PC-9 (cell line): ENCODE results near the gene RTKN2.

Experiments used
- EZH2 ChIP-seq: fragments of 200-600 bp; sonication (generic); IDR thresholded peaks from 2 replicates; pipeline ENCODE4 v1.8.0; 2017; ENCODE audit warnings: antibody characterized with exemption, low read depth
- TF ChIP-seq, protein P1 (sequence below): fragments of 200-600 bp; sonication (generic); conservative IDR thresholded peaks from 2 replicates; pipeline ENCODE4 v1.6.1; 2017; ENCODE audit warnings: mixed run types, antibody characterized with exemption, mild to moderate bottlenecking, moderate library complexity

DNA sequence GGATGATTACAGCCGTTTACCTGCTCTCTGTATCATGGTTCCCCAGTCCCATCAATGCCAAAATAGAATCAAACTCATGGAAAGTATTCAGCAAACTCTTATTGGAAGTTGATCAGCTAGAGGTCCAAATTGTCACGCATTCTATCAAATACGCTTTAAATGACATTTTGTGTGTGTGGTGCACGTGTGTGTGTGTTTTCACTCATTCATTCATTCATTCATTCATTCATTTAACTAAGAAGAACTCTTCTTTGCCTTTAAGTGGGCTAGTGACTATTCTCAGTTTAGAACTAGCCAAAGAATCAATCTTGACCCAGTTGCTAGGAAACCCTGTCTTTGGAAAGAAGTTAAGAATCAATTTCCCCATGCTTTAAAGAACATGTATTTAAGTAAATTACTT is 102.8 kb downstream of the RTKN2 start:
- TF ChIP-seq, protein P1, sequence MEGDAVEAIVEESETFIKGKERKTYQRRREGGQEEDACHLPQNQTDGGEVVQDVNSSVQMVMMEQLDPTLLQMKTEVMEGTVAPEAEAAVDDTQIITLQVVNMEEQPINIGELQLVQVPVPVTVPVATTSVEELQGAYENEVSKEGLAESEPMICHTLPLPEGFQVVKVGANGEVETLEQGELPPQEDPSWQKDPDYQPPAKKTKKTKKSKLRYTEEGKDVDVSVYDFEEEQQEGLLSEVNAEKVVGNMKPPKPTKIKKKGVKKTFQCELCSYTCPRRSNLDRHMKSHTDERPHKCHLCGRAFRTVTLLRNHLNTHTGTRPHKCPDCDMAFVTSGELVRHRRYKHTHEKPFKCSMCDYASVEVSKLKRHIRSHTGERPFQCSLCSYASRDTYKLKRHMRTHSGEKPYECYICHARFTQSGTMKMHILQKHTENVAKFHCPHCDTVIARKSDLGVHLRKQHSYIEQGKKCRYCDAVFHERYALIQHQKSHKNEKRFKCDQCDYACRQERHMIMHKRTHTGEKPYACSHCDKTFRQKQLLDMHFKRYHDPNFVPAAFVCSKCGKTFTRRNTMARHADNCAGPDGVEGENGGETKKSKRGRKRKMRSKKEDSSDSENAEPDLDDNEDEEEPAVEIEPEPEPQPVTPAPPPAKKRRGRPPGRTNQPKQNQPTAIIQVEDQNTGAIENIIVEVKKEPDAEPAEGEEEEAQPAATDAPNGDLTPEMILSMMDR = no peak
- TF ChIP-seq EZH2 = no peak
